ENCODE data around the gene MRTFA. TPM values are rescaled to one million over a fixed set of nuclear protein-coding genes. Genes with fewer than 3 reads are reported as not detected.

Gene MRTFA
- total RNA-seq, 4 donors from 2014 or later = 45.5 to 90.2 (median 78.3) TPM

DNA sequence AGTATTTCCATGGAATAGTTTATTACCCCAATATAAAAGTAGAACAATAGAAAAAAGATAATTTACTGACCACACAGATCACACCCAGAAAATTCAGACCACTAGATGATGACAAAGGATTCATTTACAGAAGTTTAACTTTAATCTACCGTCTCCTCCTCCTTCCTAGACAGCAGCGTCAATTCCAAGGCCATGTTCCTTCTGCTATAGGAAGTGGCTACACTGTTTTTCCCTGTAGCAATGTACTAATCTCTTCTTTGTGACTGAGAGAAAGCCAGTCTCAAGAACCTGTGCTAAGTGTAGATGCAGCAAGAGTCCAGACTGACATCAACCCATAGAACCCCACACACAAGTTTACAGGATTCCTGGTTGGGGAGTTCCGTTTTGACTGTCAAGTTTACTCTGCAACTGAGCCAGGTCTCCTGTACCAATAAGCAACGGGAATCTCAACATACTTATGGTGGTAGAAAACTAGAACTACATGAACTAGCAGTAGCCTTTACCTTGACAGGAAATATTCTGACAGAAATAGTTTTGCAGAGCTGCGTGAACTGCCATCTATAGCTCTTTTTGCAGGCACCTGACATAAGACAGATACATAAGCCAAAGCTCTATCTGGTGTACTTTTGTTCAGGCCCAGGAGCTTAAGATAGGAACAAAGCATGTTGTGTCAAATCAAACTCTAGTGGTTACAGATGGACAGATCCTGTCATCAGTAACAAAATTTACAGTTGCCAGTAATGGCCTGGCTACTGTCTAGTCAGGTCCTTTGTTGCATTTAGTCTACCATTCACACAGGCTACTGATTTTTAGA, 42.9 kb downstream of the MRTFA start:
- peaks cover 0 to 63% (median 25%) of the 10 kb centered on the region in 3 donors for H3K4me1 ChIP-seq
- H3K4me3 ChIP-seq = no peak overlapping the region
- no peaks in the 10 kb centered on the region for H3K9me3 ChIP-seq
- 70 to 77% methylated on average over 4 of the region's 5 CpGs for WGBS, 2 donors (ENCODE audit: low coverage in 1 of 2)
- no peak overlapping the region for H3K27ac ChIP-seq
- H3K36me3 ChIP-seq = peaks cover 0 to 7% of the 10 kb centered on the region in 2 donors
- ATAC-seq = no peak
- no peaks in the 10 kb centered on the region for H3K27me3 ChIP-seq
- TF ChIP-seq POLR2AphosphoS5 (IDR thresholded peaks at IDR 0.05) (no peak), CTCF (IDR thresholded peaks at IDR 0.05) (no peak), EP300 (IDR thresholded peaks at IDR 0.05) (no peak), POLR2A (IDR thresholded peaks at IDR 0.05) (no peak)

DNA sequence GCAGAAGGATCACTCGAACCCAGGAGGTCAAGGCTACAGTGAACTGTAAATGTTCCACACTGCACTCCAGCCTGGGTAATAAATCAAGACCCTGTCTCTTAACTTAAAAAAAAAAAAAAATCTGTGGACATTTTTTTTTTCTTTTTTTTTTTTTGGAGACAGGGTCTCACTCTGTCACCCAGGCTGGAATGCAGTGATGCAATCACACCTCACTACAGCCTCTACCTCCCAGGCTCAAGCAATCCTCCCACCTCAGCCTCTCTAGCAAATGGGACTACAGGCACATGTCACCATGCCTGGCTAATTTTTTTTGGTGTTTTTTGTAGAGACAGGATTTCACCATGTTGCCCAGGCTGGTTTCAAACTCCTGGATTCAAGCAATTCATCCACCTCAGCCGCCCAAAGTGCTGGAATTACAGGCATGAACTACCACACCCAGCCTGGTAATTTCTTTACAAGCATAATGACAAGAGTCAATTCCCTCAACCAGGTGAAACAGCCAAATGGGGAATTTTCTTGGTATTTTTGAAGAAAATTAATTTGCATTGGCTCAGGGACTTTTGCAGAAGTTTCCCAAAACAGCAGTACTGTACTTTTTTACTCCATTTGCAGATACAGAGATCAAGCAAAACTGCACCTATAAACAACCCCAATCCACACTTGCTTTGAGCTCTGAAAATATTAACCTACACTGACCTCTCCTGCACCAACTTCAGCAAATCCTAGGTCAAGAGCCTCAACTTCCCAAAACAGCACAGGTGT, 44.0 kb downstream of the MRTFA start:
- Histone ChIP-seq H3K36me3 (peaks cover 0 to 7% of the 10 kb centered on the region in 2 donors), H3K27me3 (no peaks in the 10 kb centered on the region), H3K9me3 (no peaks in the 10 kb centered on the region), H3K27ac (no peak overlapping the region), H3K4me1 (peaks cover 0 to 52% (median 17%) of the 10 kb centered on the region in 3 donors), H3K4me3 (no peak overlapping the region)
- 86 to 93% methylated on average over 1 to 2 of the region's 2 CpGs for WGBS, 2 donors (ENCODE audit: low coverage in 1 of 2)
- no peak for ATAC-seq
- no peak for TF ChIP-seq CTCF (IDR thresholded peaks at IDR 0.05)
- TF ChIP-seq POLR2AphosphoS5 (IDR thresholded peaks at IDR 0.05) = no peak
- TF ChIP-seq POLR2A (IDR thresholded peaks at IDR 0.05) = no peak
- no peak for TF ChIP-seq EP300 (IDR thresholded peaks at IDR 0.05)

DNA sequence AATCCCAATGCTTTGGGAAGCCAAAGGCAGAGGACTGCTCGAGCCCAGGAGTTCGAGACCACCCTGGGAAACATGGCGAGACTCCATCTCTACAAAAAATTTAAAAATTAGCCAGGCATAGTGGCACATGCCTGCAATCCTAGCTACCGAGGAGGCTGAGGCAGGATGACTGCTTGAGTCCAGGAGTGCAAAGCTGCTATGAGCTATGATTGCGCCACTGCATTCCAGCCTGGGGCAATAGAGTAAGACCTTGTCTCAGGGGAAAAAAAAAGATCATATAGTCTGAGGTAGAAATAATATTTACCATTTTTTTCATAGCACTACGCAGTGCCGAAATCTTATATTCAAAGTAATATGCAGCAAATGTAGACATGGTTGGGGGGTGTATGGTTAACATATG, 47.8 kb downstream of the MRTFA start:
- 86 to 98% methylated on average over 4 to 5 of the region's 7 CpGs for WGBS, 2 donors (ENCODE audit: low coverage in 1 of 2)
- Histone ChIP-seq H3K36me3 (peaks cover 0 to 16% of the 10 kb centered on the region in 2 donors), H3K27me3 (no peaks in the 10 kb centered on the region)

DNA sequence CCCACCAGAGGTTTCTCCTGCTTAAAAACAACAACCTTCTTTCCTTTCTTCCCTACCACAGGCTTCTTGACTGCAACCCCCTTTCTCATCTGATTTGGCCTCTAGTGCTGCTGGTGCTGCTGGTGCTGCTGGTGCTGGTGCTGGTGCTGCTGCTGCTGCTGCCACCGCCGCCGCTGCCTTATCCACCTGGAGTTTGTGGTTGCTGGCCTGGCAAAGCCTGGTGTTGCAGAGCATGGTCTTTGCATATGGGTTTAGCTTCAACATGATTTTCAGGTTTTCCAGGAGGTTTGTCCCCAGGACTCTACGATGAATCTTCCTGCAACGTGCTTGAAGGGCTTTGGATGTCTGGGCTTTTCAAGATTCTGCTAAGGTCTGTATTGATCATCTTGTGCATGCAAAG, 49.7 kb downstream of the MRTFA start:
- no peaks in the 10 kb centered on the region for H3K9me3 ChIP-seq

More for the DNA sequence above, 47.8 kb downstream of the MRTFA start:
- no peak overlapping the region for H3K27ac ChIP-seq
- TF ChIP-seq EP300 (IDR thresholded peaks at IDR 0.05) (no peak), CTCF (IDR thresholded peaks at IDR 0.05) (no peak), POLR2A (IDR thresholded peaks at IDR 0.05) (no peak), POLR2AphosphoS5 (IDR thresholded peaks at IDR 0.05) (no peak)
- H3K4me3 ChIP-seq = no peak overlapping the region
- peaks cover 0 to 15% (median 0%) of the 10 kb centered on the region in 3 donors for H3K4me1 ChIP-seq
- H3K9me3 ChIP-seq = no peaks in the 10 kb centered on the region
- no peak for ATAC-seq

More for the DNA sequence above, 49.7 kb downstream of the MRTFA start:
- Histone ChIP-seq H3K36me3 (peaks cover 0 to 16% of the 10 kb centered on the region in 2 donors), H3K27me3 (no peaks in the 10 kb centered on the region), H3K27ac (no peak overlapping the region), H3K4me1 (no peaks in the 10 kb centered on the region), H3K4me3 (no peak overlapping the region)
- 100% methylated on average over 5 of the region's 5 CpGs; no CpG with 5 or more reads in 1 of the 2 donors for WGBS, 2 donors (ENCODE audit: low coverage in 1 of 2)
- no peak for TF ChIP-seq POLR2AphosphoS5 (IDR thresholded peaks at IDR 0.05)
- no peak for TF ChIP-seq EP300 (IDR thresholded peaks at IDR 0.05)
- TF ChIP-seq POLR2A (IDR thresholded peaks at IDR 0.05) = no peak
- TF ChIP-seq CTCF (IDR thresholded peaks at IDR 0.05) = no peak
- ATAC-seq = no peak
